Measurements from ENCODE around the gene TGFBRAP1.
A peak's percentile ranks its signal among the peaks of the same experiment; 100 is the strongest.

TGFBRAP1 gene

DNA sequence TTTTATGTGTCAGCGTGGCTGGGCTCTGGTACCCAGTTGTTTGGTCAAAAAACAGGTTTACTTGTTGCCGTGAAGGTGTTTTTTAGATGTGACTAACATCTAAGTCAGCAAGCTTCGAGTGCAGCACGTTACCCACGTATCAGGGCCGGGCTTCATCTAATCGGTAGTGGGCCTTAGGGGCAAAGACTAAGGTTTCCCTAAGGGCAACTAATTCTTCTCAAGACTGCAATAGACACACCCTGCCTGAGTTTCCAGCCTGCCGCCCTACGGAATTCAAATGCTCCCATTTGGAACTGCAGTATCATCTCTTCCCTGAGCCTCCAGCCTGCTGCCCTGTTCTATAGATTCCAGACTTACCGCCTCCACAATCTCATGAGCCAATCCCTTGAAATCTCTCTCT lies 41.6 kb upstream of the TGFBRAP1 start:
- no peaks in the 10 kb centered on the region for H3K9me3 ChIP-seq (ENCODE audit: control insufficient read depth, low read length)
- no peak for DNase-seq (ENCODE audit: low read depth)
- peaks cover 70% of the 10 kb centered on the region for H3K36me3 ChIP-seq (ENCODE audit: control insufficient read depth, insufficient read depth, low read length, severe bottlenecking)
- H3K4me1 ChIP-seq (ENCODE audit: control insufficient read depth, insufficient read depth, low read length): peaks cover 54% of the 10 kb centered on the region
- no peaks in the 10 kb centered on the region for H3K27me3 ChIP-seq (replicated peaks; ENCODE audit: control insufficient read depth, insufficient read depth, low read length)
- peak overlapping the region; percentile 47 for H3K9ac ChIP-seq (ENCODE audit: low read length)
- H3K4me3 ChIP-seq (ENCODE audit: low read length): no peak overlapping the region

DNA sequence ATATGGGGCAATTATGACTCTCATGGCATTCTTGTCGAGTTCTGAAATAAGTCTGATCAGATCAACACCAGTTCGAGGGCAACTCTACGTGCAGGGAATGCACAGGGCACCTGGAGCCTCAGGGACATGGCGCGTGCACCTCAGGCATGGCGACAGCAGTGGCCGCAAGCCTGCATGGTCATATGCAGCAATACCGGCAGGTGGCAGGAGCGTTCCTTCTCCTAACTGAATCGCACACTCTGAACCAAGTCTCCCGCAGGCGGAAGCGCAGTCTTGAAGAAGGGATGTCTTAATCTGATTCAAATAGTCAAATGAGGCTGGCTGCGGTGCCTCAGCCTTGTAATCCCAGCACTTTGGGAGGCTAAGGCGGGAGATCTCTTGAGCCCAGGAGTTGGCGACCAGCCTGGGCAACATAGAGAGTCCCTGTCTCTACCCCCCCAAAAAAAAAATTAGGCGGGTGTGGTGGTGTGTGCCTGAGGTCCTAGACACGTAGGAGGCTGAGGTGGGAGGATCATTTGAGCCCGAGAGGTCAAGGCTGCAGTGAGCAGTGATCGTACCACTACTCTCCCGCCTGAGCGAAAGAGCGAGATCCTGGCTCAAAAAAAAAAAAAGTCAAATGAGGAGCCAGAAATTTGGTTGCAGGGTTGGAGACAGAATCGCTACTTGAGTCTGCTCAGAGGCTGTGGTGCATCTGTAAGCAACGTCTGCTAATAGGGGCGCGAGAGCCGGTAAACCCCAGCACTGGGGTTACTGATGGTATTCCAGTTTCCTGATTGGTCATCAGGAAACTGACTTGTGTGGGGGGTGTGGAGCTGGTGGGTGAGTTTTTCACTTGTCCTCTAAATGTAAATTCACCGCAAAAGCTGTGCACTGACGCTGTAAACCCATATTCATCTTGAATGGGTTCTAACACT lies 40.5 kb upstream of the TGFBRAP1 start:
- H3K36me3 ChIP-seq (ENCODE audit: control insufficient read depth, insufficient read depth, low read length, severe bottlenecking): peaks cover 73% of the 10 kb centered on the region
- no peaks in the 10 kb centered on the region for H3K9me3 ChIP-seq (ENCODE audit: control insufficient read depth, low read length)
- peak overlapping the region; percentile 58 for H3K9ac ChIP-seq (ENCODE audit: low read length)
- H3K27me3 ChIP-seq (replicated peaks; ENCODE audit: control insufficient read depth, insufficient read depth, low read length): no peaks in the 10 kb centered on the region
- peaks cover 43% of the 10 kb centered on the region for H3K4me1 ChIP-seq (ENCODE audit: control insufficient read depth, insufficient read depth, low read length)
- DNase-seq (ENCODE audit: low read depth): peak; percentile 93
- no peak overlapping the region for H3K4me3 ChIP-seq (ENCODE audit: low read length)

- no peaks in the 10 kb centered on the region for H3K27me3 ChIP-seq (replicated peaks; ENCODE audit: control insufficient read depth, insufficient read depth, low read length)
- peaks cover 80% of the 10 kb centered on the region for H3K36me3 ChIP-seq (ENCODE audit: control insufficient read depth, insufficient read depth, low read length, severe bottlenecking)
- peak overlapping the region; percentile 16 for H3K9ac ChIP-seq (ENCODE audit: low read length)
- no peak for DNase-seq (ENCODE audit: low read depth)
- no peak overlapping the region for H3K4me3 ChIP-seq (ENCODE audit: low read length)
- H3K4me1 ChIP-seq (ENCODE audit: control insufficient read depth, insufficient read depth, low read length): peaks cover 31% of the 10 kb centered on the region
- H3K9me3 ChIP-seq (ENCODE audit: control insufficient read depth, low read length): no peaks in the 10 kb centered on the region
Observed at GRCh38 chr2:105368759-105369408, 39.3 kb upstream of the TGFBRAP1 start.

- Histone ChIP-seq H3K9me3 (ENCODE audit: control insufficient read depth, low read length) (no peaks in the 10 kb centered on the region), H3K27me3 (replicated peaks; ENCODE audit: control insufficient read depth, insufficient read depth, low read length) (no peaks in the 10 kb centered on the region), H3K9ac (ENCODE audit: low read length) (no peak overlapping the region), H3K4me1 (ENCODE audit: control insufficient read depth, insufficient read depth, low read length) (peaks cover 3% of the 10 kb centered on the region), H3K4me3 (ENCODE audit: low read length) (no peak overlapping the region), H3K36me3 (ENCODE audit: control insufficient read depth, insufficient read depth, low read length, severe bottlenecking) (peaks cover 90% of the 10 kb centered on the region)
- DNase-seq (ENCODE audit: low read depth): no peak
Observed at GRCh38 chr2:105365206-105365605, 35.7 kb upstream of the TGFBRAP1 start.

DNA sequence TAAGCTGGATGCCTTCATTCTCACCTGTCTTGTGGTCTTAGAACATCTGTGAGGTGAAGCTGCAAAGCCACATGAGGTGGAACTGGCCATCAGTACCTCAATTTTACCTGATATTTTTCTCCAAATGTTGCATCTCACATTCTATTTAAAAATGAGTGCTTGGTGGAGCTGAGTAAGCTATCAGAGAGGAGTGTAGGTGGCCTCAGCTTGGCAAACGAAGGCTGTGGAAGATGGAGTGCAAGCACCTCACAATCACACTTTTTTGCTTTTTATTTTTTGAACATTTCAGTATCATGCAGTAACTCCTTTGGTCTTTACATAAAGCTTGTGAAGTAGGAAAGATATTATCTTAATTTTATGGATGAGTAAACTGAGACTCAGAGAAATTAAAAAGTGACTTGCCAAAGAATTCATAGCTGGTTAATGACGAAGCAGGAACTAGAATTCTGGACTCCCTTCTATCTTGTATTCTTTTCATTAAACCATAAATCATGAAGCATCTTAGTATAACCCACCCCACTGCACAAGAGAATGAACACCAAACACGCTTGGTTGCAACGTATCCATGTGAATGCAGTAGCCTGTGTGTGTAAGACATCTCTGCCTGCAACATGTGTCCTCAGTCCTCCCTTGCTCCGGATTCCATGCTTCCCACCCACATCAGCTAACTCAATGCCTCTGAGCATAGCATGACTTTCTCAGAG lies 35.1 kb upstream of the TGFBRAP1 start:
- Histone ChIP-seq H3K9me3 (ENCODE audit: control insufficient read depth, low read length) (no peaks in the 10 kb centered on the region), H3K9ac (ENCODE audit: low read length) (no peak overlapping the region), H3K36me3 (ENCODE audit: control insufficient read depth, insufficient read depth, low read length, severe bottlenecking) (peaks cover 95% of the 10 kb centered on the region), H3K27me3 (replicated peaks; ENCODE audit: control insufficient read depth, insufficient read depth, low read length) (no peaks in the 10 kb centered on the region), H3K4me1 (ENCODE audit: control insufficient read depth, insufficient read depth, low read length) (peaks cover 3% of the 10 kb centered on the region), H3K4me3 (ENCODE audit: low read length) (no peak overlapping the region)
- no peak for DNase-seq (ENCODE audit: low read depth)

DNA sequence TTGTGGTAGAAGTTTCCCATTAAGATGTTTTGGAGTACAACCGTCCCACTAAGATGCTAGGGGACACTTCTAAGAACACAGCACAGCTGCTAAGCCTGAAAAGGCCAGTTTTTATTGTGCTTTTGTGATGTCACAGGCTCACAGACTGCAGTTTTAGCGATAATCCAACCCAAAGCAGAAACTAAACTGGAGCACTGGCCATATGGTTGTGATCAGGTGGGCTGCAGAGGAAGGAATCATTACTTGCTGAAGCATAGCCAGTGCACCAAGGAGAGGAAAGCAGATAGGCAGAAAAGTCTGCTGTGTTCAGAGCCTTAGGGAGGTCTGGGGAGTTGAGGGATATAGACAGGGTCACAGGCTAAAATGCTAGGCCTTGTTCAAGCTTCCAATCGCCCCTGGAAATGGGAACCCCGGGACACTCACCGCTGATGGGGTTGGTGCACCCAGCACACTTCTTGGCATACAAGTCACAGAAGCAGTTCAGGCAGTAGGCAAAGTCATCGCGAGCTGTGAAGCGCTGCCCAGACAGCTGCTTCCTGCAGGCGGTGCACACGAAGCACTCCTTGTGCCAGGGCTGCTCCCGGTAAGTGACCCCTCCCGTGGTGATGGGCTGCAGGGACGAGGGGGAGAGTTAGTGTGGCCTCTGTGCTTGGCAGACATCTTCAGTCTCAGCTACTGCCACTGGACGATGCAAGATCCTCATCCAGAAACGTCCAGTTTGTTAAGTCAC lies 33.5 kb upstream of the TGFBRAP1 start:
- Histone ChIP-seq H3K4me1 (ENCODE audit: control insufficient read depth, insufficient read depth, low read length) (peaks cover 5% of the 10 kb centered on the region), H3K36me3 (ENCODE audit: control insufficient read depth, insufficient read depth, low read length, severe bottlenecking) (peaks cover 96% of the 10 kb centered on the region), H3K9me3 (ENCODE audit: control insufficient read depth, low read length) (no peaks in the 10 kb centered on the region), H3K9ac (ENCODE audit: low read length) (no peak overlapping the region), H3K27me3 (replicated peaks; ENCODE audit: control insufficient read depth, insufficient read depth, low read length) (no peaks in the 10 kb centered on the region), H3K4me3 (ENCODE audit: low read length) (no peak overlapping the region)
- DNase-seq (ENCODE audit: low read depth): no peak

GRCh38 chr2:105361102-105361889 lies 31.8 kb upstream of the TGFBRAP1 start:
- no peaks in the 10 kb centered on the region for H3K27me3 ChIP-seq (replicated peaks; ENCODE audit: control insufficient read depth, insufficient read depth, low read length)
- no peak overlapping the region for H3K4me3 ChIP-seq (ENCODE audit: low read length)
- H3K36me3 ChIP-seq (ENCODE audit: control insufficient read depth, insufficient read depth, low read length, severe bottlenecking): peaks cover 82% of the 10 kb centered on the region
- no peak for DNase-seq (ENCODE audit: low read depth)
- no peak overlapping the region for H3K9ac ChIP-seq (ENCODE audit: low read length)
- peaks cover 5% of the 10 kb centered on the region for H3K4me1 ChIP-seq (ENCODE audit: control insufficient read depth, insufficient read depth, low read length)
- H3K9me3 ChIP-seq (ENCODE audit: control insufficient read depth, low read length): no peaks in the 10 kb centered on the region

- H3K4me1 ChIP-seq (ENCODE audit: control insufficient read depth, insufficient read depth, low read length): peaks cover 5% of the 10 kb centered on the region
- DNase-seq (ENCODE audit: low read depth): no peak
- H3K9me3 ChIP-seq (ENCODE audit: control insufficient read depth, low read length): no peaks in the 10 kb centered on the region
- H3K9ac ChIP-seq (ENCODE audit: low read length): no peak overlapping the region
- peaks cover 66% of the 10 kb centered on the region for H3K36me3 ChIP-seq (ENCODE audit: control insufficient read depth, insufficient read depth, low read length, severe bottlenecking)
- H3K4me3 ChIP-seq (ENCODE audit: low read length): no peak overlapping the region
- no peaks in the 10 kb centered on the region for H3K27me3 ChIP-seq (replicated peaks; ENCODE audit: control insufficient read depth, insufficient read depth, low read length)
Observed at GRCh38 chr2:105358593-105358992, 29.1 kb upstream of the TGFBRAP1 start.

DNA sequence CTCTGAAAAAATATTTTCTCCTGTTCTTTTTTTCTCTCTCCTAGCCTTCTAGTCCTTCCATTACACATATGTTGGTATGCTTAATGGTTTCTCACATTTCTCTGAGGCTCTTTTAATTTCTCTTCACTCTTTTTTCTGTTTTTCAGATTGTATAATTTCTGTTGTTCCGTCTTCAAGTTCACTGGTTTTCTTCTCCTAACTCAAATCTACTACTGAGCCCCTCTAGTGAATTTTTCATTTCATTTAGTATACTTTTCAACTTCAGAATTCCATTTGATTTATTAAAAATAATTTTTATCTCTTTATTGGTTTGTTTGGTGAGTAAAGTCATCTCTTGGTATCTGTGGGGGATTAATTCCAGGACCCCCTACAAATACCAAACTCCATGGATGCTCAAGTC lies 27.6 kb upstream of the TGFBRAP1 start:
- peaks cover 59% of the 10 kb centered on the region for H3K36me3 ChIP-seq (ENCODE audit: control insufficient read depth, insufficient read depth, low read length, severe bottlenecking)
- DNase-seq (ENCODE audit: low read depth): no peak

DNA sequence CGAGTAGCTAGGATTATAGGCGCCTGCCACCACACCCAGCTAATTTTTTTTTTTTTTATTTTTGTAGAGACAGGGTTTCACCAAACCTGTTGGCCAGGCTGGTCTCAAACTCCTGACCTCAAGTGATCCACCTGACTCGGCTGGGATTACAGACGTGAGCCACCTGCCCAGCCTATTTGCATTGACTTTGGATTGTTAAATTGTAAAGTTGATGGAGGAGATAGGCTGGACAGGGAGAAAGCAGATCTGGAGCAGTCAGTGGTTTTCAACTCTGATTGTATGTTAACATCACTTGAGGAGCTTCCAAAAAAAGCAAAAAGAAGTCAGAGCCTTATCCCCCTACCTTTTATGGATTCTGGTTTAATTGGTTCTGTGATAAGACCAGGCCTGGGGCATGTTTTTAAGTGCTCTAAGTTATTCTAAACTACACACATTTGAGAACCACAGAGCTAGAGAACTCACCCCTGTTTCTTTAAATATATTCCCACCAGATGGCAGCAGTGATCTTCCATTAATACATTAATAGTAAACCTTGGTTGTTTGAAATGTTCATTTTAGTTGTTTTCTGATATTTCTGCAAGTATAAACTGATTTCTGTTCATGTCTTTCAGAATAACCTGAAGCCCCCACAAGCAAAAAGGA lies 15.3 kb upstream of the TGFBRAP1 start:
- H3K9me3 ChIP-seq (ENCODE audit: control insufficient read depth, low read length): no peaks in the 10 kb centered on the region
- H3K4me3 ChIP-seq (ENCODE audit: low read length): no peak overlapping the region
- peaks cover 97% of the 10 kb centered on the region for H3K36me3 ChIP-seq (ENCODE audit: control insufficient read depth, insufficient read depth, low read length, severe bottlenecking)
- no peak overlapping the region for H3K9ac ChIP-seq (ENCODE audit: low read length)
- peak; percentile 83 for DNase-seq (ENCODE audit: low read depth)
- peaks cover 3% of the 10 kb centered on the region for H3K4me1 ChIP-seq (ENCODE audit: control insufficient read depth, insufficient read depth, low read length)
- no peaks in the 10 kb centered on the region for H3K27me3 ChIP-seq (replicated peaks; ENCODE audit: control insufficient read depth, insufficient read depth, low read length)

More for the DNA sequence above, 27.6 kb upstream of the TGFBRAP1 start:
- peaks cover 5% of the 10 kb centered on the region for H3K4me1 ChIP-seq (ENCODE audit: control insufficient read depth, insufficient read depth, low read length)
- H3K27me3 ChIP-seq (replicated peaks; ENCODE audit: control insufficient read depth, insufficient read depth, low read length): no peaks in the 10 kb centered on the region
- H3K9ac ChIP-seq (ENCODE audit: low read length): no peak overlapping the region
- H3K9me3 ChIP-seq (ENCODE audit: control insufficient read depth, low read length): no peaks in the 10 kb centered on the region
- no peak overlapping the region for H3K4me3 ChIP-seq (ENCODE audit: low read length)
